Mesenchymal stem cell (in vitro differentiated cells and primary cell): Measurements from ENCODE around the gene FARP1.
A peak's percentile ranks its signal among the peaks of the same experiment; 100 is the strongest.

Source experiments
- DNase-seq: peaks from one replicate; pipeline ENCODE4 v3.0.0-alpha.2; 2013
- H2AFZ ChIP-seq: one replicate; pipeline ENCODE4 v1.6.1; 2013; ENCODE audit warnings: low read depth, mild to moderate bottlenecking, control low read depth, inconsistent platforms, low read length, moderate library complexity
- H2AK5ac ChIP-seq: 2 replicates; pipeline ENCODE4 v1.6.1; 2013; ENCODE audit warnings: low read length, moderate library complexity, mild to moderate bottlenecking, inconsistent platforms; ENCODE audit not compliant: severe bottlenecking
- H2BK120ac ChIP-seq: one replicate; pipeline ENCODE4 v1.6.1; 2013; ENCODE audit warnings: low read depth, mild to moderate bottlenecking, inconsistent platforms, low read length, moderate library complexity
- H2BK12ac ChIP-seq, 2 experiments: one replicate each; pipeline ENCODE4 v1.6.1; 2013; ENCODE audit warnings: inconsistent platforms in 2 of 2, low read length in 2 of 2, mild to moderate bottlenecking in 2 of 2, moderate library complexity in 2 of 2, control low read depth in 1 of 2
- H2BK15ac ChIP-seq: one replicate; pipeline ENCODE4 v1.6.1; 2013; ENCODE audit warnings: mild to moderate bottlenecking, low read depth, inconsistent platforms; ENCODE audit not compliant: poor library complexity, severe bottlenecking
- H2BK5ac ChIP-seq: 2 replicates; pipeline ENCODE4 v1.6.1; 2013; ENCODE audit warnings: low read depth, mild to moderate bottlenecking, low read length, control low read depth, inconsistent platforms; ENCODE audit not compliant: poor library complexity, severe bottlenecking
- H3K14ac ChIP-seq, 2 experiments: one replicate each; pipeline ENCODE4 v1.6.1; 2013; ENCODE audit warnings: inconsistent platforms in 2 of 2, low read length in 2 of 2, control low read depth in 1 of 2, mild to moderate bottlenecking in 1 of 2, moderate library complexity in 1 of 2
- H3K18ac ChIP-seq, 2 experiments: one replicate each; pipeline ENCODE4 v1.6.1; 2013; ENCODE audit warnings: inconsistent platforms in 2 of 2, low read length in 2 of 2, control low read depth in 1 of 2, low read depth in 1 of 2, mild to moderate bottlenecking in 1 of 2
- H3K23ac ChIP-seq, 2 experiments: one replicate each; pipeline ENCODE4 v1.6.1; 2013; ENCODE audit warnings: inconsistent platforms in 2 of 2, low read length in 2 of 2, mild to moderate bottlenecking in 2 of 2, moderate library complexity in 2 of 2, control low read depth in 1 of 2
- H3K27ac ChIP-seq: 2 replicates; pipeline ENCODE4 v1.5.1; 2013; ENCODE audit warnings: mild to moderate bottlenecking, moderate library complexity, low read length, control low read depth, inconsistent platforms; ENCODE audit not compliant: poor library complexity, severe bottlenecking
- H3K27me3 ChIP-seq, 2 experiments: 2 replicates each; pipeline versions ENCODE4 v1.6.1 to v1.7.0; 2013; ENCODE audit warnings: low read length in 2 of 2, mild to moderate bottlenecking in 2 of 2, moderate library complexity in 2 of 2, control low read depth in 1 of 2, inconsistent platforms in 1 of 2; ENCODE audit not compliant: control insufficient read depth in 1 of 2, insufficient read depth in 1 of 2
- H3K36me3 ChIP-seq, 2 experiments: 2 replicates each; pipeline versions ENCODE4 v1.6.1 to v1.7.0; 2013; ENCODE audit warnings: low read length in 2 of 2, control low read depth in 1 of 2, inconsistent platforms in 1 of 2, low read depth in 1 of 2, mild to moderate bottlenecking in 1 of 2; ENCODE audit not compliant: insufficient read depth in 2 of 2, control insufficient read depth in 1 of 2
- H3K4ac ChIP-seq, 2 experiments: one replicate each; pipeline ENCODE4 v1.6.1; 2013; ENCODE audit warnings: inconsistent platforms in 2 of 2, low read length in 2 of 2, mild to moderate bottlenecking in 2 of 2, moderate library complexity in 2 of 2, control low read depth in 1 of 2, low read depth in 1 of 2
- H3K4me1 ChIP-seq: 2 replicates; pipeline ENCODE4 v1.6.1; 2013; ENCODE audit warnings: low read depth, low read length, control low read depth; ENCODE audit not compliant: control insufficient read depth, insufficient read depth
- H3K4me2 ChIP-seq: 2 replicates; pipeline ENCODE4 v1.6.1; 2013; ENCODE audit warnings: low read length, mild to moderate bottlenecking, inconsistent platforms; ENCODE audit not compliant: poor library complexity, severe bottlenecking
- H3K4me3 ChIP-seq, 2 experiments: 2 replicates each; pipeline versions ENCODE4 v1.5.1 to v1.7.0; 2013; ENCODE audit warnings: low read length in 2 of 2, mild to moderate bottlenecking in 2 of 2, control low read depth in 1 of 2, low read depth in 1 of 2; ENCODE audit not compliant: insufficient read depth in 1 of 2
- H3K79me1 ChIP-seq: replicated peaks from 2 replicates; pipeline ENCODE4 v1.6.1; 2013; ENCODE audit warnings: mild to moderate bottlenecking, control low read depth, low read length, inconsistent platforms; ENCODE audit not compliant: poor library complexity, severe bottlenecking
- H3K9ac ChIP-seq: 2 replicates; pipeline ENCODE4 v1.7.0; 2013; ENCODE audit warnings: mild to moderate bottlenecking, low read length, moderate library complexity
- H3K9me3 ChIP-seq: 2 replicates; pipeline ENCODE4 v1.7.0; 2013; ENCODE audit warnings: mild to moderate bottlenecking, low read length; ENCODE audit not compliant: control insufficient read depth
- H4K8ac ChIP-seq: one replicate; pipeline ENCODE4 v1.6.1; 2013; ENCODE audit warnings: inconsistent platforms, mild to moderate bottlenecking, low read length, moderate library complexity
- H4K91ac ChIP-seq: one replicate; pipeline ENCODE4 v1.6.1; 2013; ENCODE audit warnings: mild to moderate bottlenecking, low read length, inconsistent platforms
- WGBS: methylation state at CpG from one replicate; pipeline ENCODE4 v1.1.7; 2013; ENCODE audit warnings: mixed read lengths; 5-methylcytosine and 5-hydroxymethylcytosine counted together

The FARP1 gene

GRCh38 chr13:98462946-98463345 lies 320.1 kb downstream of the FARP1 start:
- Histone ChIP-seq H3K18ac (no peak overlapping the region), H2BK12ac (no peak overlapping the region), H4K8ac (peak overlapping the region; percentile 21), H3K79me1 (peaks cover 70% of the 10 kb centered on the region), H2BK5ac (no peak overlapping the region), H2AFZ (no peak overlapping the region), H3K4me1 (peaks cover 2% of the 10 kb centered on the region), H3K4ac (no peak overlapping the region), H3K9me3 (no peaks in the 10 kb centered on the region), H4K91ac (no peak overlapping the region), H3K14ac (no peak overlapping the region), H3K23ac (no peak overlapping the region), H2BK15ac (no peak overlapping the region), H3K9ac (no peak overlapping the region), H3K4me2 (no peak overlapping the region), H3K27ac (no peak overlapping the region), H2AK5ac (no peak overlapping the region), H3K27me3 (no peaks in the 10 kb centered on the region), H3K4me3 (no peak overlapping the region), H2BK120ac (no peak overlapping the region), H3K36me3 (peaks cover 61 to 81% of the 10 kb centered on the region in 2 experiments)
- WGBS, result 98% methylated on average over 8 of the region's 8 CpGs
- no peak for DNase-seq

GRCh38 chr13:98466634-98467236 lies 323.8 kb downstream of the FARP1 start:
- no peak overlapping the region for H2BK120ac ChIP-seq
- no peak overlapping the region for H2BK12ac ChIP-seq
- no peaks in the 10 kb centered on the region for H3K9me3 ChIP-seq
- WGBS, result 62% methylated on average over 11 of the region's 11 CpGs
- peaks cover 56% of the 10 kb centered on the region for H3K79me1 ChIP-seq
- no peak overlapping the region for H3K14ac ChIP-seq
- peak; percentile 72 for DNase-seq
- peaks cover 45 to 64% of the 10 kb centered on the region in 2 experiments for H3K36me3 ChIP-seq
- H2AK5ac ChIP-seq, result no peak overlapping the region
- no peak overlapping the region for H2BK5ac ChIP-seq
- peak overlapping the region; percentile 52 for H2BK15ac ChIP-seq
- no peak overlapping the region for H3K4me3 ChIP-seq
- H3K4ac ChIP-seq, result no peak overlapping the region
- H3K27me3 ChIP-seq, result no peaks in the 10 kb centered on the region
- H4K91ac ChIP-seq, result no peak overlapping the region
- H3K9ac ChIP-seq, result no peak overlapping the region
- no peak overlapping the region for H3K23ac ChIP-seq
- H2AFZ ChIP-seq, result no peak overlapping the region
- no peak overlapping the region for H4K8ac ChIP-seq
- H3K18ac ChIP-seq, result no peak overlapping the region
- H3K4me2 ChIP-seq, result no peak overlapping the region
- no peak overlapping the region for H3K27ac ChIP-seq
- H3K4me1 ChIP-seq, result no peaks in the 10 kb centered on the region

- Histone ChIP-seq H3K14ac (no peak overlapping the region), H2AK5ac (no peak overlapping the region), H4K8ac (no peak overlapping the region), H3K4ac (no peak overlapping the region), H3K23ac (no peak overlapping the region), H3K9me3 (no peaks in the 10 kb centered on the region), H3K9ac (no peak overlapping the region), H2BK5ac (no peak overlapping the region), H4K91ac (peak overlapping the region; percentile 53), H3K27ac (no peak overlapping the region), H3K36me3 (peaks cover 43 to 67% of the 10 kb centered on the region in 2 experiments), H2AFZ (no peak overlapping the region), H2BK15ac (no peak overlapping the region), H2BK120ac (no peak overlapping the region), H3K4me3 (no peak overlapping the region), H3K4me2 (no peak overlapping the region), H3K4me1 (no peaks in the 10 kb centered on the region), H2BK12ac (no peak overlapping the region), H3K79me1 (peaks cover 53% of the 10 kb centered on the region), H3K18ac (no peak overlapping the region), H3K27me3 (no peaks in the 10 kb centered on the region)
- WGBS, result 90% methylated on average over 13 of the region's 13 CpGs
- DNase-seq, result no peak
Observed at GRCh38 chr13:98467263-98467985, 324.5 kb downstream of the FARP1 start.

- Histone ChIP-seq H2AK5ac (no peak overlapping the region), H3K27ac (no peak overlapping the region), H2BK5ac (no peak overlapping the region), H2BK12ac (no peak overlapping the region), H3K27me3 (no peaks in the 10 kb centered on the region), H2BK120ac (no peak overlapping the region), H2BK15ac (no peak overlapping the region), H3K36me3 (peaks cover 36 to 64% of the 10 kb centered on the region in 2 experiments), H3K18ac (no peak overlapping the region), H3K23ac (no peak overlapping the region), H3K14ac (no peak overlapping the region), H4K91ac (no peak overlapping the region), H3K9me3 (no peaks in the 10 kb centered on the region), H4K8ac (no peak overlapping the region), H3K4ac (no peak overlapping the region), H3K4me2 (no peak overlapping the region), H2AFZ (no peak overlapping the region), H3K4me3 (no peak overlapping the region), H3K9ac (no peak overlapping the region), H3K79me1 (peaks cover 44% of the 10 kb centered on the region), H3K4me1 (no peaks in the 10 kb centered on the region)
- 100% methylated on average over 2 of the region's 3 CpGs for WGBS
- DNase-seq, result no peak
Observed at GRCh38 chr13:98468361-98468760, 325.5 kb downstream of the FARP1 start.
